Esophagus squamous epithelium (tissue), 4 donors: ENCODE data around the gene ZNF407.

Source experiments
- POLR2A ChIP-seq, 4 donors: fragments of 450-650 bp; IDR thresholded peaks; one replicate each; pipeline ENCODE4 v1.6.1; 2017; ENCODE audit warnings: antibody characterized with exemption in 4 of 4, mild to moderate bottlenecking in 4 of 4, moderate library complexity in 3 of 4
- TF ChIP-seq, protein P1 (sequence below), 6 experiments: fragments of 450-650 bp in 4 of 6; fragments of 200-600 bp in 2 of 6; sonication (generic) in 2 of 6; IDR thresholded peaks; one replicate each; pipeline ENCODE4 v1.5.1; 2016 to 2019; ENCODE audit warnings: antibody characterized with exemption in 6 of 6, mild to moderate bottlenecking in 4 of 6, moderate library complexity in 4 of 6

GRCh38 chr18:74876630-74877243 lies 279.1 kb downstream of the ZNF407 start:
- TF ChIP-seq, protein P1, sequence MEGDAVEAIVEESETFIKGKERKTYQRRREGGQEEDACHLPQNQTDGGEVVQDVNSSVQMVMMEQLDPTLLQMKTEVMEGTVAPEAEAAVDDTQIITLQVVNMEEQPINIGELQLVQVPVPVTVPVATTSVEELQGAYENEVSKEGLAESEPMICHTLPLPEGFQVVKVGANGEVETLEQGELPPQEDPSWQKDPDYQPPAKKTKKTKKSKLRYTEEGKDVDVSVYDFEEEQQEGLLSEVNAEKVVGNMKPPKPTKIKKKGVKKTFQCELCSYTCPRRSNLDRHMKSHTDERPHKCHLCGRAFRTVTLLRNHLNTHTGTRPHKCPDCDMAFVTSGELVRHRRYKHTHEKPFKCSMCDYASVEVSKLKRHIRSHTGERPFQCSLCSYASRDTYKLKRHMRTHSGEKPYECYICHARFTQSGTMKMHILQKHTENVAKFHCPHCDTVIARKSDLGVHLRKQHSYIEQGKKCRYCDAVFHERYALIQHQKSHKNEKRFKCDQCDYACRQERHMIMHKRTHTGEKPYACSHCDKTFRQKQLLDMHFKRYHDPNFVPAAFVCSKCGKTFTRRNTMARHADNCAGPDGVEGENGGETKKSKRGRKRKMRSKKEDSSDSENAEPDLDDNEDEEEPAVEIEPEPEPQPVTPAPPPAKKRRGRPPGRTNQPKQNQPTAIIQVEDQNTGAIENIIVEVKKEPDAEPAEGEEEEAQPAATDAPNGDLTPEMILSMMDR (IDR thresholded peaks at IDR 0.05): no peak
- no peak for TF ChIP-seq POLR2A (IDR thresholded peaks at IDR 0.05)
